HUES48 (cell line): ENCODE data around the gene SNX9.

Experiments
- H3K27ac ChIP-seq: one replicate; pipeline ENCODE4 v1.7.0; 2013; ENCODE audit warnings: low read depth, low read length, inconsistent platforms
- H3K27me3 ChIP-seq: 2 replicates; pipeline ENCODE4 v1.6.1; 2013; ENCODE audit warnings: mild to moderate bottlenecking, low read length; ENCODE audit not compliant: control insufficient read depth, insufficient read depth
- H3K36me3 ChIP-seq: 2 replicates; pipeline ENCODE4 v1.6.1; 2013; ENCODE audit warnings: low read length; ENCODE audit not compliant: control insufficient read depth, insufficient read depth
- H3K4me1 ChIP-seq: 2 replicates; pipeline ENCODE4 v1.6.1; 2013; ENCODE audit warnings: mild to moderate bottlenecking, low read length; ENCODE audit not compliant: control insufficient read depth, insufficient read depth
- H3K4me3 ChIP-seq: 2 replicates; pipeline ENCODE4 v1.5.1; 2013; ENCODE audit warnings: mild to moderate bottlenecking, low read depth, low read length
- H3K9ac ChIP-seq: 2 replicates; pipeline ENCODE4 v1.6.1; 2013; ENCODE audit warnings: mild to moderate bottlenecking, low read depth, low read length, moderate library complexity
- H3K9me3 ChIP-seq: 2 replicates; pipeline ENCODE4 v1.6.1; 2013; ENCODE audit warnings: low read length; ENCODE audit not compliant: control insufficient read depth, insufficient read depth

SNX9 gene

GRCh38 chr6:157823001-157823527 lies at the start of gene SNX9:
Gene SNX9 (plus strand): TSS chr6:157823246. CDS start chr6:157823435, 189 bp downstream.
- Histone ChIP-seq H3K27ac (peak within 1 kb of the TSS; percentile 72), H3K4me3 (peak within 1 kb of the TSS; percentile 78), H3K9ac (peak within 1 kb of the TSS; percentile 86), H3K36me3 (no peaks in the 10 kb centered on the region), H3K4me1 (peaks cover 24% of the 10 kb centered on the region), H3K9me3 (no peaks in the 10 kb centered on the region), H3K27me3 (peaks cover 7% of the 10 kb centered on the region)

- no peaks in the 10 kb centered on the region for H3K36me3 ChIP-seq
- no peaks in the 10 kb centered on the region for H3K9me3 ChIP-seq
- no peaks in the 10 kb centered on the region for H3K27me3 ChIP-seq
- H3K4me1 ChIP-seq, result peaks cover 12% of the 10 kb centered on the region
- H3K27ac ChIP-seq, result no peak overlapping the region
- H3K4me3 ChIP-seq, result no peak overlapping the region
- H3K9ac ChIP-seq, result no peak overlapping the region
Observed at GRCh38 chr6:157773248-157773773, 49.7 kb upstream of the SNX9 start.

DNA sequence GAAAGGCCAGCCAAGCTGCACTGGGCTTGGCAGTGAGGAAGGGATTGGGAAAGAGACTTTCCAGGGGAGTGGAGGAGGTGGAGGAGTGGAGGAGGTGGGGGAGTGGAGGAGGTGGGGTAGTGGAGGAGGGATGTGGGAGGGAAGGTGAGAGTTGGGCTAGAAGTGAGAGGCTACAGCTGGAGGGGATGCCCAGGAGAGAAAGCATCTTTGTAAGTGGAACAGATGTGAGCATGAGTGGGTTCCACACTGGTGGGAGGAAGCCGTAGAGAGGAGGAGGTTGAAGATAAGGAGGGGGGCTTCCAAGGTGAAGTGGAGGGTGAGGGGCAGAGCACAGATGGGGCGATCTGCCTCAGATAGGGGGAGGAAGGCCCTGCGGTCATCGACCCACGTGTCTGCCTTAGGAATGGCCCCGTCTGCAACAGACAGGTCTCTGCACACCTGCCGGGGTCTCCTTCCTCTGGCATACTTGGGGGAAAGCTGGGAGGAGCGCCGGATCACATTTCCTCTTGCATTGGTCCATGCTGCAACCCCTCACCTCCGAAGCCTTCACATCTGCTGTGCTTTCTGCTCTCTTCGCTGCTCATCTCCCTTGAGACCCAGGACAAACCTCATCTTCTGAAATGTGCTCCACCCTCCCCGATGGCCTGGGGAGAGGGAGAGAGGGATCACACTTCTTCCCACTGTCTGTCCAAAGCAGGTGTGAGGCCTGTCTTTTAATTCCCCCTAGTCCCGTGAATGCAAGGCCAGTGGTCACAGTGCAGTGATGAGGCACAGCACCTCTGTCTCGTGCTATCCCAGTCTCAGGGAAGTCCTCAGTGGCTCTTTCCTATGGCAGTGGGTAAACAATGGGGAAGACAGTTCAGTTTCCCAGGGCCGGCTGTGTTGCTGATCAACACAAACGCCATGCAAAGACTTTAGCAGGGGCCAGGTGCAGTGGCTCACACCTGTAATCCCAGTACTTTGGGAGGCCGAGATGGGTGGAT lies 48.6 kb upstream of the SNX9 start:
- Histone ChIP-seq H3K27ac (no peak overlapping the region), H3K4me1 (peaks cover 10% of the 10 kb centered on the region; the same call in 1 of the 2 replicates), H3K4me3 (no peak overlapping the region), H3K27me3 (no peaks in the 10 kb centered on the region), H3K36me3 (no peaks in the 10 kb centered on the region), H3K9me3 (no peaks in the 10 kb centered on the region), H3K9ac (no peak overlapping the region)

GRCh38 chr6:157775376-157775775 lies 47.7 kb upstream of the SNX9 start:
- no peak overlapping the region for H3K4me3 ChIP-seq
- no peaks in the 10 kb centered on the region for H3K36me3 ChIP-seq
- H3K9ac ChIP-seq, result no peak overlapping the region
- no peaks in the 10 kb centered on the region for H3K9me3 ChIP-seq
- H3K4me1 ChIP-seq, result peaks cover 10% of the 10 kb centered on the region; the same call in 1 of the 2 replicates
- H3K27me3 ChIP-seq, result no peaks in the 10 kb centered on the region
- no peak overlapping the region for H3K27ac ChIP-seq

GRCh38 chr6:157777344-157777743 lies 45.7 kb upstream of the SNX9 start:
- Histone ChIP-seq H3K4me3 (no peak overlapping the region), H3K36me3 (no peaks in the 10 kb centered on the region), H3K27me3 (no peaks in the 10 kb centered on the region), H3K9ac (no peak overlapping the region), H3K9me3 (no peaks in the 10 kb centered on the region), H3K4me1 (peaks cover 10% of the 10 kb centered on the region; the same call in 1 of the 2 replicates), H3K27ac (no peak overlapping the region)

DNA sequence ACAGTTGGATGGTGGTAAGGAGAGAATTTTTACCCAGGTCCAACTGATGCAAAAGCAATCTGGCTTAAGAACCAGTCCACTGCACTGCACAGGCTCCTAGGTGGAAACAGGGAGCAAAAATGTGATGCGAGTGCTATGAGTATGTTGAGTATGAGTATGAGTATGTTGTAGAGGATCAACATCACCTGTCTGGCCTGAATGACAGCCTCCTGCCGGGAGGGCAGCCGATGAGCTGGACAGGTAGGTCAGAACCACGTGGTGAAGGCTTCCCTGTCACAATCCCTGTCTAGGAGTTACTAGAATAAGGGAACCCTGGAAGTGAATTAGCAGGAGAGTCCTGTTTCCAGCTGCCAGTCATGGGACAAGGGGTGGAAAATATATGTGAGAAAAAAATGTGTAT lies 44.3 kb upstream of the SNX9 start:
- H3K4me3 ChIP-seq, result no peak overlapping the region
- H3K36me3 ChIP-seq, result no peaks in the 10 kb centered on the region
- no peak overlapping the region for H3K9ac ChIP-seq
- H3K27ac ChIP-seq, result no peak overlapping the region
- no peaks in the 10 kb centered on the region; the same call in 1 of the 2 replicates for H3K4me1 ChIP-seq
- H3K27me3 ChIP-seq, result no peaks in the 10 kb centered on the region
- no peaks in the 10 kb centered on the region for H3K9me3 ChIP-seq

- H3K4me1 ChIP-seq, result no peaks in the 10 kb centered on the region
- H3K4me3 ChIP-seq, result no peak overlapping the region
- H3K27ac ChIP-seq, result no peak overlapping the region
- H3K9me3 ChIP-seq, result no peaks in the 10 kb centered on the region
- H3K27me3 ChIP-seq, result no peaks in the 10 kb centered on the region
- H3K36me3 ChIP-seq, result no peaks in the 10 kb centered on the region
- no peak overlapping the region for H3K9ac ChIP-seq
Observed at GRCh38 chr6:157779705-157780604, 43.1 kb upstream of the SNX9 start.

DNA sequence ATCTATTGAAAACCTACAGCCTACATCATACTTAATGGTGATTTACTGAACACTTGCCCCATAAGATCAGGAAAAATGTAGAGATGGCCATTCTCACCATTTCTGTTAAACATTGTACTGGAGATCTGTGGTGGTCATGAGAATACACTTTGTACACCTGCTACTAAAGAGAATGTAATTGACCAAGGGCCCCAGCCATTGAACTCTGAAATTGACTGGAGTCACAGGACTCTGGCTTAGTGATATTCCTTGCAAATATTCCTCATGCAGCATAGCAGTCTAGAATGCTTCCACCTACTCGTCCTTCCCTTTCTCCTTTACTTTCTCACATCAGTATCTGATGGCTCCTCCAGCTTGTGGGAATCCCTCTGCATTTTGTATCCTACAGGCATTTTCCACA lies 37.4 kb upstream of the SNX9 start:
- Histone ChIP-seq H3K4me3 (no peak overlapping the region), H3K4me1 (no peaks in the 10 kb centered on the region), H3K9ac (no peak overlapping the region), H3K27me3 (no peaks in the 10 kb centered on the region), H3K36me3 (no peaks in the 10 kb centered on the region), H3K9me3 (no peaks in the 10 kb centered on the region), H3K27ac (no peak overlapping the region)

DNA sequence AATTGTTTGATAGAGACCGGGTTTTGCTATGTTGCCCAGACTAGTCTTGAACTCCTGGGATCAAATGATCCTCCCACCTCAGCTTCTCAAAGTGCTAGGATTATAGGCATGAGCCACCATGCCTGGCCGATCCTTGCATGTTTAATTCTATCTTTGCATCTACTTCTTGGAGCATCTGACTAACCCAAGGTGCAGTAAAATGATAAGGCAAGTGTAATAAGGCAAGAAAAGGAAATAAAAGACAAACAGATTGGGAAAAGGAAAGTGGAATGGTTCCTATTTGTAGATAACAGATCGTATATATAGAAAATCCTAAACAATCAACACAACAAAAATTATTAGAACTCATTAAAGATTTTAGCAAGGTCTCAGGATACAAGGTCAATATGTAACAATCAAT lies 36.8 kb upstream of the SNX9 start:
- Histone ChIP-seq H3K4me1 (no peaks in the 10 kb centered on the region), H3K9me3 (no peaks in the 10 kb centered on the region), H3K27me3 (no peaks in the 10 kb centered on the region), H3K4me3 (no peak overlapping the region), H3K36me3 (no peaks in the 10 kb centered on the region), H3K27ac (no peak overlapping the region), H3K9ac (no peak overlapping the region)

GRCh38 chr6:157787080-157787479 lies 36.0 kb upstream of the SNX9 start:
- Histone ChIP-seq H3K4me1 (no peaks in the 10 kb centered on the region), H3K4me3 (no peak overlapping the region), H3K9ac (no peak overlapping the region), H3K27ac (no peak overlapping the region), H3K36me3 (no peaks in the 10 kb centered on the region), H3K9me3 (no peaks in the 10 kb centered on the region), H3K27me3 (no peaks in the 10 kb centered on the region)
